H1 (cell line): ENCODE data around the gene MAP4K1. TPM values are rescaled to one million over a fixed set of nuclear protein-coding genes. Genes with fewer than 3 reads are reported as not detected.

Experiments
- MAFK ChIP-seq: IDR thresholded peaks from 2 replicates; pipeline ENCODE4 v1.6.1; 2012; ENCODE audit warnings: low read depth, mild to moderate bottlenecking, improper control_type of control experiment, low read length
- polyA plus RNA-seq, 7 experiments: library from polyadenylated mRNA; depleted of rRNA in 3 of 7; stranded (reverse) in 5 of 7; unstranded in 2 of 7; fragments of >200 nt in 5 of 7; fragments of 200-250 nt in 2 of 7; gene quantifications; 1 replicate in 5 of 7; 2 replicates in 1 of 7; 4 replicates in 1 of 7; pipeline versions ENCODE4 v1.2.1 to v1.2.3, GENCODE V29; 2011 to 2013; ENCODE audit warnings: missing spikeins in 2 of 7, mixed read lengths in 2 of 7
- total RNA-seq: library from RNA; stranded (reverse); fragmentation: NEBNext Ultra II Directional; extraction: Animal tissue kit (Norgen Biotek cat#: 25700); gene quantifications from 2 replicates; pipeline ENCODE4 v1.2.1, GENCODE V29; 2021

MAP4K1 gene
- total and polyA plus RNA-seq, 2 of the 8 experiments (the other 6 are each of a cell fraction or from before 2014, with no cell fraction given) = 9.0 to 10.4 TPM

- TF ChIP-seq MAFK = no peak
- TF ChIP-seq, all 59 proteins: peak for 0
Observed at GRCh38 chr19:38635483-38636399, 18.0 kb upstream of the MAP4K1 start (continued).
